Panc1 (cell line): ENCODE measurements around the gene ZNF362.

Experiments used
- CTCF ChIP-seq: fragments of 450-650 bp; IDR thresholded peaks from 2 replicates; pipeline ENCODE4 v1.5.1; 2017; ENCODE audit warnings: mild to moderate bottlenecking
- REST ChIP-seq, 2 experiments: IDR thresholded peaks; 2 replicates each; pipeline ENCODE4 v1.6.1; 2011 to 2012; ENCODE audit warnings: low read depth in 2 of 2, control low read depth in 1 of 2, low read length in 1 of 2, mild to moderate bottlenecking in 1 of 2, moderate library complexity in 1 of 2; ENCODE audit not compliant: insufficient read depth in 1 of 2

GRCh38 chr1:33331444-33332356 is 75.4 kb downstream of the ZNF362 start:
- TF ChIP-seq REST (IDR thresholded peaks at IDR 0.05; ENCODE audit: insufficient read depth in 1 of 2, low read depth in 2 of 2, low read length in 1 of 2) (no peak), CTCF (no peak)
